Left lobe of liver (tissue), 2 donors: ENCODE data around the gene CD300LB. TPM values are rescaled to one million over a fixed set of nuclear protein-coding genes. Genes with fewer than 3 reads are reported as not detected.
"Not testable (repeated sequence)": the region's sequence is repeated elsewhere in the genome, so short reads cannot be mapped to it uniquely, and the experiment has no call there.

Source experiments
- ATAC-seq: fragments of 200-7000 bp; cut with Tn5 transposase; one replicate; pipeline ENCODE4 v1.9.1; 2020; ENCODE audit warnings: mild to moderate bottlenecking, moderate library complexity
- DNase-seq: peaks from one replicate; pipeline ENCODE4 v3.0.0-alpha.2; 2020; ENCODE audit warnings: low spot score
- total RNA-seq: library from RNA; stranded (reverse); gene quantifications from one replicate; pipeline ENCODE4 v1.2.1, GENCODE V29; 2021
- donor health status: DM: no; HTN: no; CAD: no; lungs with moderate emphysema.
- donor health status: DM: no; HTN: yes; CAD: no.

CD300LB gene
- total RNA-seq, 1 donor from 2014 or later = 0.08 TPM

- ATAC-seq (no peak), DNase-seq (no peak)
Observed at GRCh38 chr17:74527081-74527480, 4.2 kb downstream of the CD300LB start.

GRCh38 chr17:74526681-74527080, 4.6 kb downstream of the CD300LB start:
- DNase-seq (peak; percentile 32), ATAC-seq (no peak)

GRCh38 chr17:74525781-74526288, 5.4 kb downstream of the CD300LB start:
- DNase-seq (peak; percentile 35), ATAC-seq (no peak)

DNA sequence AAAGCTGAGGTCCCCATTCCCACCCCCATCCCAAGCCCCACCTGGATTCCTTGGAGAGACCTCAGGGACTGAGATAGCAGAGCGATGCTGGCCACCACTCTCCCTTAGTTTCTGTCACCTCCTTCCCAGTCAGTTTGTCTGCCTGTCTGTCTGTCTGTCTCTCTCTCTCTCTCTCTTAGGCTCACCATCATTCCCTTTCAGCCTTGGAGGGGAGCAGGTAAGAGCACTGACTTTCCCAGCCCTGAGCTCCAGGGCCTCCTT, 5.9 kb downstream of the CD300LB start:
- no peak for ATAC-seq
- peak; percentile 26 for DNase-seq

DNA sequence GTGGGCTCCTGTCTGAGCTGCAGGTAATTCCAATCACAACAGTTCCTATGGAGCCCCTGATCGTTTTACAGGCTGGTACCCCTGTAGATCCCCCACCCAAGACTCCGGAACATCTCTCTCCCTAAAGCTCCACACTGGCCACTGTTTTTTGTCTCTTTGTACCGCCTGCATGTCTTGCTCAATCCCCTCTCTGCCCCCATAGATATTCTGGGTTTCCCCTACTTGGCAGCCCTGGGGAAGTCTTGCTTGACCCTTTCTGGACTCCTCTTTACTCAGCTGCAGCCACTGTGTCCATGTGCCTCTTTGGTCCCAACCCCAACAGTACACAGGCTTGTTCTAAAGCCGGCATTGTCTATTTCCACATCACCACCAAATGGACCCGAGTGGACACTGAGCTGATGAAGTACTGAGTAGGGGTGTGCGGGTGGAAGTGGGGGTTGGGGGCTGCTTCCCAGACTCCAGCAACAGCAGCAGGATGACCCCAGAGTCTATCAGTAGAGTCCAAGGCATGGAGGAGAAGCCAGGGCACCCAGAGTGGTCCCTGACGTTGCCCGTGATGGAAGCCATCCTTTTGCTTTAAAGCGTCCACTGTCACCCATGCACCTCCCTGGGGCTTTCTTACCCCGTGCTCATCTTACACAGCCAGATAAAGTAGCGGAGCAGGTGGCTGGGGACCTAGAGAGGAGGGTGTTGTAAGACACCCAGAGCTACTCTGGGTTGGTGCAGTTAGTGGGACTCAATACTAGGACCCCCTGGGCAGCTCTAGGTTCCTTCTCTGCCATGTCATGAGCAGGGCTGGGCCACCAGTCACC, 6.4 kb downstream of the CD300LB start:
- ATAC-seq (no peak), DNase-seq (peak; percentile 37)

DNA sequence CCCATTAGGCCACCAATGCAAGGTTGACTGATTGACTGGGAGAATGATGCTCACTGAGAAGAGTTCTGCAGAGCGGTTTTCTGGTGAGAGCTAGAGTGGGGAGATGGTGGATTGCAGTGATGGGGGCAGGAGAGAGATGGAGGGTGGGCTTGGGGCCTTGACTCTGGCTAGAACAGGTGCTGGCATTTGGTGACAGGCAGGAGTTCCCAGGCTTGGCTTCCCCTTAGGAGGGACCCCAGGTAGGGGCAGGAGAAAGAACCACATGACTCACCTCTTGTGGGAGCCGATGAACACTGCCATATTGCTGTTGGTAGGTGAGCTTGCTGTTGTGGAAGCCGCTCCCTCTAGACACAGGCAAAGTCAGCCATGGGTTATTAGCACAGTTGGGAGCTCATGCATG, 8.0 kb downstream of the CD300LB start:
- peak; percentile 33 for DNase-seq

GRCh38 chr17:74522381-74523105, 8.7 kb downstream of the CD300LB start:
- ATAC-seq (no peak), DNase-seq (peak; percentile 43)

More for the DNA sequence above, 8.0 kb downstream of the CD300LB start:
- ATAC-seq = no peak

DNA sequence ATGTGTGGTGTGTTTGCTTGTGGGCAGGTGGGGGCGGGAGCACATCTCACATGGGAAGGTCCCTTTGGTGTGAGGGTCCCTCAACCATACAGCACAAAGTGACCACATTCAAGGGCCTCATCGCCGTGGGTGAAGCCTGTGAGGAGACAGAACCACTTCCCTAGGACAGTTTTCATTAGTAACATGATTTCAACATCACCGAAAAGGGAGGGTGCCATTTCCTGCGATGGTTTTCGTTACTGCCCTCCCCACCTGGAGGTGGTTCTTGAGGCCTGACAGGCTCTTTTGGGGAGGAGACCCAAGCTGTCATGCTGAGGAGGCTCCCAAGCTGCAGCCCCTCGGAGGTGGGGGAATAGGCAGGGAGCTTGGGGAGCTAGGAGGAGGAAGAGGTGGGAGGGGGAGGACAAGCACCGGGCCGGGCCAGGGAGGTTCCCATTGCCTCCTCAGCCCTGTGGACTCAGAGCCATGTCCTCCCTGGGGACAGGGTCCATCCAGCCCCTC, 9.5 kb downstream of the CD300LB start:
- peak; percentile 47 for DNase-seq
- ATAC-seq = peak; percentile 31

- peak; percentile 35 for ATAC-seq
- DNase-seq = peak; percentile 43
Observed at GRCh38 chr17:74520790-74521480, 10.3 kb downstream of the CD300LB start.

DNA sequence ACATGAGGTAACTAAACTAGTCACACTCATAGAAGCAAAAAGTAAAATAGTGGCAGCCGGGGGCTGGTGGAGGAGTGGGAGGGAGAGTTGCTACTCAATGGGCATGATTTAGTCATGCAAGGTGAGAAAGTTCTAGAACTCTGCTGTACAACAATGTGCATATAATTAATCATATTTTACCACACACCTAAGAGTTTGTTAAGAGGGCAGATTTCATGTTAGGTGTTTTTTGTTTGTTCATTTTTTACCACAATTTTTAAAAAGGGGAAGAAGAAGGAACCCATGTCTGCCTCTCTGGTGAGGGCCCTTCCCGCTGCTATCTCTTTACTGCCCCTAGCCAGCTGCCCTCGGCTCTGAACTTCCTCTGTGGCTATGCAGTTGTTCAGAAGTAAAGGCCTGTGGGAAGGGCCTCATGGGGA, 11.2 kb downstream of the CD300LB start:
- DNase-seq (peak; percentile 43), ATAC-seq (peak; percentile 47)

- ATAC-seq, DNase-seq: not testable (repeated sequence)
Observed at GRCh38 chr17:74518413-74518981, 12.8 kb downstream of the CD300LB start.

DNA sequence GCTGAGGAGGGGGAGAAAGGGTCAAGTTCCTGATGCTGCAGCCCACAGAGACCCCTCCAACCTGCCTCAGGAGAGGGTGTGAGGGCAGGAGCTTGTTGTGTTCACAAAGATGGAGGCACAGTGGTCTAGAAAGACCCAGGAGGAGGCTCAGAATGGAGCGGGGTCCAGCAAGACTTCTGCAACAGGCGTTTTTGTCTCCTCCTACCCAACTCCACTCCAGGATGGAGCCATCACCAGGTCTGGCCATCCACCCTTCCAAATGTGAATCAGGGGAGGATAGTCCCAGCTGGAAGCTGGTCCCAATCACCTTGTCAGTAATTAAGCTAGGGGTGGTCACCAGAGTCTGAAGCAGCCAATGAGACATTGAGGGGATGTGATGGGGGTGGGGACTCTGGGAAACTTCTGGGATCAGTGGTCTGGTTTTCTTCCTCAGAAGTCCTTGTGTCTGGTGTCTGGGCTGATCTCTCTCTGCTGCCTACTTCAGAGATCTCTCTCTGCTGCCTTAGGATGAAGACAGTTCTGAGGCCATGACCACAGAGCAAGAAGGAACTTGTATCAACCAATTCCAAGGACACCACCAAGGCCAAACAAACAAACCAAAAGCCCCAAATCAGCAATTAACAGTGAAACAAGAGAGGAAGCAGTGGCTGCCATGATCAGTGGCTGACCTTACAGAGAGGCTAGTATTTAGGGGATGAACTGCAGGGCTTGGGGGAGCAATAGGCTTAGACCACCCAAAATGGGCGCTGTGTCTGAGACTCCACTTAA, 14.5 kb downstream of the CD300LB start:
- no peak for DNase-seq
- no peak for ATAC-seq

GRCh38 chr17:74515941-74516340, 15.3 kb downstream of the CD300LB start:
- ATAC-seq (no peak), DNase-seq (no peak)

DNA sequence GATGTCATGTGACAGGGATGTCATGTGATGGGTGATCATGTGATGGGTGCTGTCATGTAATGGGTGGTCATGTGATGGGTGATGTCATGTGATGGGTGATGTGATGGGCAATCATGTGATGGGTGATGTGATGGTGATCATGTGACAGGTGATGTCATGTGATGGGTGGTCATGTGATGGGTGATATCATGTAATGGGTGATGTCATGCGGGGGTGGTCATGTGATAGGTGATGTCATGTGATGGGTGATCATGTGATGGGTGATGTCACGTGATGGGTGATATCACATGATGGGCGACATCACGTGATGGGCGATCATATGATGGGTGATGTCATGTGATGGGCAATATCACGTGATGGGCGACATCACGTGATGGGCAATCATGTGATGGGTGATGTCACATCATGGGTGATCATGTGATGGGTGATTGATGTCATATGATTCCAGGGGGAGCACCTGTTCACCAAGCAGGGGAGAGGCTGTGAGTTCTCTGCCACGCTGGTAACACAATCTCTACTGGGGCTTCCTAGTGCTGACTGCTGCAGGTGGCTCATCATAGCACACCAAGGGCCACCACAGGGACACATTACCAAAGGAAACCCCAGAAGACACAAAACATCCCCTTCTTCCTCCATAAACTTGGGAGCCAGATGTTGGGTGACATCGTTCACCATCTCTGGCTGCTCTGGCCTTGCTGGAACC, 16.5 kb downstream of the CD300LB start:
- DNase-seq (no peak), ATAC-seq (no peak)

DNA sequence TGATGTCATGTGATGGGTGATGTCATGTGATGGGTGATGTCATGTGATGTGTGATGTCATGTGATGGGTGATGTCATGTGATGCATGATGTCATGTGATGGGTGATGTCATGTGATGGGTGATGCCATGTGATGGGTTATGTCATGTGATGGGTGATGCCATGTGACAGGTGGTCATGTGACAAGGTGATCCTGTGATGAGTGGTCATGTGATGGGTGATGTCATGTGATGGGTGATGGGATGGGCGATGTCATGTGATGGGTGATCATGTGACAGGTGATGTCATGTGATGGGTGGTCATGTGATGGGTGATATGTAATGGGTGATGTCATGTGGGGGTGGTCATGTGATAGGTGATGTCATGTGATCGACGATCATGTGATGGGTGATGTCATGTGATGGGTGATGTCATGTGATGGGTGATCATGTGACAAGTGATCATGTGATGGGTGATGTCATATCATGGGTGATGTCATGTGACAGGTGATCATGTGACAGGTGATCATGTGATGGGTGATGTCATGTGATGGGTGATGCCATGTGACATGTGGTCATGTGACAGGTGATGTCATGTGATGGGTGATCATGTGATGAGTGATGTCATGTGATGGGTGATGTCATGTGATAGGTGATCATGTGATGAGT, 17.2 kb downstream of the CD300LB start:
- no peak for ATAC-seq
- no peak for DNase-seq

DNA sequence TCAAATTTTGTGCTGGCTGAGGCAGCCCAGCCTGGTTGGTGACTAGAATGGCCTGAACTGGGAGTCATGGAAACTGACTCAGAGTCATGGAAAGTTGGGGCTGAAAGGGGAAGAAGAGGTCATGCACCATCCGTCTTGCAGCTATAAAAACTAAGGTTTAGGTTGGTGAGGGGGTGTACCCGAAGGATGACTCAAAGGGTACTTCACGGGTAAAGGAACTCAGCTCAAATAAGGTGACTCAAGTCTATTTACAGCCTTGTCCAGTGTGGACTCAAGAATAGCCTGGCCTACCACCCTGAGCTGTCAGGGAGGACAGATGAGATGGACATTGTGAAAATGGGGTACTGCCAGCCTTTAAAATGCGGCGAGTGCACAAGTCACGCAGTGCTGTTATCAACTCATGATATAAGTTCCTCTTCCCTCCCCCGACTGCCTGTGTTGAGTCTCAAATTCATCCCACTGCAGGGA, 18.6 kb downstream of the CD300LB start:
- DNase-seq (no peak), ATAC-seq (peak; percentile 15)

DNA sequence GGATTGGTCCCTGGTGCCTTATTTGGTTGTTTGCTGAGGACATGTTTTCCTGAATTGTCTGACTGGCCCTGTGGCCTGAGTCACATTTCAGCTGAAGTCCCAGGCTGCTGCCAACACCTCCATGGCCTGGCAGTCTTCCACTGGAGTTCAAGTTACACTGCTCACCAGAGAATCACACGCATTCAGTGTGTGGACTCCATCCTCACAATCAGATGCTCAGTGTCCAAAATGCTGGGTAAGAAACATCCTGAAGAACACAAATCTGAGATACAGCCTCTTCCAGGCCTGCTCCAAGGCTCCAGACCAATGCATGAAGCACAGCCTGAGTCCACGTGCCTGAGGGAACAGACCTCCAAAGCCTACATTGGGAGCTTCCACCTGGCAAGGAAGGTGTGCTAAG, 19.2 kb downstream of the CD300LB start:
- DNase-seq = no peak
- ATAC-seq = peak; percentile 32

DNA sequence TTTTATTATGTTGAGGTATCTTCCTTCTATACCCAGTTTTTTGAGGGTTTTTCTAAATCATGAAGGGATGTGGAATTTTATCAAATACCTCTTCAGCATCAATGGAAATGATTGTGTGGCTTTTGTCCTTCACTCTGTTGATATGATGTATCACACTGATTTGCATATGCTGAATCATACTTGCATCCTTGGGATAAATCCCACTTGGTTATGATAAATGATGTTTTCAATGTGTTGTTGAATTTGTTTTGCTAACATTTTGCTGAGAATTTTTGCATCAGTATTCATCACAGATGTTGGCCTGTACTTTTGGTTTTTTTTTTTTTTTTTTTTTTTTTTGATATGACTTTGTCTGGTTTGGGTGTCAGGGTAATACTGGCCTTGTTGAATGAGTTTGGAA, 23.1 kb downstream of the CD300LB start:
- no peak for ATAC-seq
- no peak for DNase-seq

- DNase-seq = peak; percentile 21
- ATAC-seq = not testable (repeated sequence)
Observed at GRCh38 chr17:74503949-74504348, 27.3 kb downstream of the CD300LB start.
